ENCODE results near the gene USP48. TPM values are rescaled to one million over a fixed set of nuclear protein-coding genes. Genes with fewer than 3 reads are reported as not detected.
"Not testable (repeated sequence)": the region's sequence is repeated elsewhere in the genome, so short reads cannot be mapped to it uniquely, and the experiment has no call there.

USP48 gene
- total RNA-seq, 1 donor from 2014 or later: 93.8 TPM

- no peak for DNase-seq (ENCODE audit: low spot score)
These were observed 145.4 kb downstream of the USP48 start for GRCh38 chr1:21637514-21637913.

DNA sequence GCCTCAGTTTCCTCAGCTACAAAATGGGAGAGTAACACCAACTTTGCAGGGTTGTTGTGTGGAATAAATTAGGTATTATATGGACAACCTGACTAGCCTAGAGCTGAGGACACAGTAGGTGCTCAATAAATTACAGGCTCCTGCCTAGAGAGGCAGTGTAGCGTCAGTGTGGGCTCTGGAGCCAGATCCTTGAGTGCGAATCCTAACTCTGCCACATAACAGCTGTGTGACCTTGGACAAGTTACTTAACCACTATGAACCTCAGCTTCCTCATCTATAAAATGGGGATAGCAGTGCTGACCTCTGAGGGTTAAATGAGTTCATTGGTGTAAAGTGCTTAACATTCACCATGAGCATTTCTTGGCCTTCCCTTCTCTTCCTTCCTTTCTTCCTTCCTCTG, 146.9 kb downstream of the USP48 start:
- no peak for DNase-seq (ENCODE audit: low spot score)

- no peak for DNase-seq (ENCODE audit: low spot score)
These were observed 148.0 kb downstream of the USP48 start for GRCh38 chr1:21634806-21635535.

- DNase-seq (ENCODE audit: low spot score): no peak
These were observed 148.8 kb downstream of the USP48 start for GRCh38 chr1:21633992-21634805.

DNA sequence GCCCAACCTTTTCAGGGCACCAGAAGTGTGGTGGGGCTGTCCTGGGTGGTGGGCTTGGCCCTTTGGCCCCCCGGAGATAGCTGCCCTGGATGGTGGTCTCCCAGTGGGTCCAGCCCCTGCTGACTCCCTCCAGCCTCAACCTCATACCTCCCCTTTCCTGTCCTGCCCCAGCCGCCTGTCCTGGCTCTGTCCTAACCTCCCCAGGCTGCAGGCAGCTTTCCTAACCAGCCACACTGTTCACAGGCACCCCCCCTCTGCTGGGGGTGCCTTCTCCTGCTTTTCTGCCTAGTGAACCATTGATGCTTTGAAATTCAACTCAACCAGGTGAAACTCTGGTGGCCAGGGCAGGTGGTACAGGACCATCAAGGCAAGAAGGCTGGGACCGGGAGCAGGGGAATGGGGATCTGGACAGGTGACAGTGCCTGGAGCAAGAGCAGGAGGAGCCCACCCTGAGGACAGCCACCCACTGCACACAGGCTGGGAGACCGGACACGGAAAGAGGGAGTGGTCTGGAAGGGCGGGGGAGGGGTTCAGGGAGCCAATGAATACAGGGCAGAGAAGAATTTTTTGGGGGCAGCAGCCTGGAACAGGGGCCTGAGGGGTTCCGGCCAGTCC, 149.7 kb downstream of the USP48 start:
- DNase-seq (ENCODE audit: low spot score): no peak

DNA sequence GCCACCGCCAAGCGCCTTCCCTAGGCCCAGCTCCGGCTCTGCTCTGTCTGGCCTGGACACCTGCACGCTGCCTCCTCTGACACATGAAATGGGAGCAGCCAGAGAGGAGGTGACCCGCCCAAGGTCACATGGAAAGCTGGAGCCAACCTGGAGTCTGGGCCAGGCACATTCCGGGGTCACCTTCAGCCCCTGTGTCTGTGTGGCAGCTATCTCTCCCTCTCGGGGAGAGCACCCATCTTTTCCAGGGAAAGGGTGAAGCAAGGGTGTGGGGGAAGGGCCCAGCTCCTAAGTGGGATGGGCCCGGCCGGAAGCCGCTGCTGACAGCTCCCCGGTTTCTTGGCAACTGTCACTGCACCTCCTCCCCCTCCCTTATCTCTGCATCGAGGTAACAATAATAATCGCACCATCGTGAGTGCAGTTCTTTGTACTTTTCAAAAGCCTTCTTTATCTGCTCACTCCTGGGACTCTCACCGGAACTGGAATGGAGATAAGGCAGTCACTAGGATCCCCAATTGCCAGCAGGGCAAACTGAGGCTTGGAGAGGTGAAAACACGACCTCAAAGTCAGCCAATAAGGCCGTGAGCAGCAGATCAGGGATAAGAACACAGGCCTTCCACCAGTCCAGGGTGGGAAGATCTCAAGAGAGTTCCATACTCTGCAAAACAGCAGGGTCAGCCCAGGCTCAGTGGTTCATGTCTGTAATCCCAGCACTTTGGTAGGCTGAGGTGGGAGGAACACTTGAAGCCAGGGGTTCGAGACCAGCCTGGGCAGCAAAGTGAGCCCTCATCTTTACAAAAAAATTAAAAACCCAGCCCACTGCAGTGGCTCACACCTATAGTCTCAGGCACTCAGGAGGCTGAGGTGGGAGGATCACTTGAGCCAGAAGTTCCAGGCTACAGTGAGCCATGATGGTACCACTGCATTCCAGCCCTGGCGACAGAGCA, 150.7 kb downstream of the USP48 start:
- DNase-seq (ENCODE audit: low spot score): no peak

GRCh38 chr1:21631590-21631943, 151.4 kb downstream of the USP48 start:
- not testable (repeated sequence) for DNase-seq (ENCODE audit: low spot score)

DNA sequence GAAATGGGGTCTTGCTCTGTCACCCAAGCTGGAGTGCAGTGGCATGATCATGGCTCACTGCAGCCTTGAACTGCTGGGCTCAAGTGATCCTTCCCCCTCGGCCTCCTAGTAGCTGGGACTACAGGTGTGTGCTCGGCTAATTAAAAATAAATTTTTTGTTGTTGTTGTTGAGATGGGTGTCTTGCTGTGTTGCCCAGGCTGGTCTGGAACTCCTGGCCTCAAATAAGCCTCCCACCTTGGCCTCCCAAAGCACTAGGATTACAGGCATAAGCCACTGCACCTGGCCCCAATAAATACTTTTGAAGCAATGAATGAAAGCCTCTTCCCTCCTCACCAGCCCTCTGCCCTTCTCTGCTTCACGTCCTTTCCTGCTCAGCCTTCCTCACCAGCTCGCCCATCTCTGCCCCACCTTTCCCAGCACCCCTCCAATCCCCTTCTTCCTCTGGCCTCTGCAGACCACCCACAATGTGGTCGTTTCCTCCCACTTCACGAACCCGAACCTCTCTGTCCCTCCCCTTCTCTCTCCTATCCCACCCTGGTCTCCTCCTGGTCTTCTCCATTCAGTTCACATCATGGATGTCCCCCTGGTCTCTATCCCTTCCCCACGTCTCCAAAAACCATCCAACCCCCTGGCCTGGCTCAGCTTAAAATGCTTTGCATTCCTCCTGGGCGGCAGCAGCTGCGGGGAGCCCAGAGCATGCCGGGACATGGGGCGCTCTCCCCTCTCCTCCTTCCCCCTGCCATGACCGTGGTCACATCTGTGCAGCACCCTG, 152.2 kb downstream of the USP48 start:
- no peak for DNase-seq (ENCODE audit: low spot score)

DNA sequence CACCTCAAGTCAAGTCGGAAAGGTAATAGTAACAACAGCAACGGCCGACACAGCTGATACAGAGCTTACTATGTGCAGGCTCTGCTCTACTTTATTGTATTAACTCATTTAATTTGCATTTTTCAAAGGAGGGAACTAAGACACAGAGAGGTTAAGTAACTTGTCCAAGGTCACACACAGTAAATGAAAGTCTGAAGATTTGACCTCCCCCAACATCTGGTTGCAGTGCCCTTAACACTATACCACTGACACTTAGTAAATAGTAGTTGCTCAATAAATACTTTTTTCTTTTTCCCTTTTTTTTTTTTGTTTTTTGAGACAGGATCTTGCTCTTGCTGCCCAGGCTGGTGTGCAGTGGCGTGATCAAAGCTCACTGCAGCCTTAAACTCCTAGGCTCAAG, 153.0 kb downstream of the USP48 start:
- DNase-seq (ENCODE audit: low spot score): no peak

DNA sequence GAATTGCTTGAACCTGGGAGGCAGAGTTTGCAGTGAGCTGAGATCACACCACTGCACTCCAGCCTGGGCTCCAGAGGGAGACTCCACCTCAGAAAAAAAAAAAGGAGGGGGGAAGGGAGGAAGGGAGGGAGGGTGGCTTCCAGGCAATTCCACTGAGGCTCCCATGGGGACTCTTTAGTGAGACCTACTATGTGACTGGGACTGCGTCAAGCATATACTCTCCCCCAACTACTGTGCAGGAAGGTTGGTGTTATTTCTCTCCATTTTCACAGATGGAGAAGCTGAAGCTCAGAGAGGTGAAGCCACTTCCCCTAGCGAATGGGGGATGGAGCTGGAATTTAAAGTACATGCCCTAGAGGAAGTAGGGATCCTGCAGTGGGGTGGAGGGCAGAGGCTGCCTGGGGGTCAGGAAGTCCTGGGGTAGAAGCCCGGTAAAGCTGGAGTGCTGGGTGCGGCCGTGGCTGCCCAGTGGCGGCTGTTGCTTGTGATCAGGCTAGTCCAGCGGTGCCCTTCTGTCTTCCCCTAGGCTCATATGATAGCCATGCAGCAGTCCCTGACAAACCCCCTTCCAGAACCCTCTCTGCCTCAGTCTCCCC, 154.1 kb downstream of the USP48 start:
- DNase-seq (ENCODE audit: low spot score): no peak

Other genes starting within 250 kb of the USP48 start
- 47.0 TPM for gene RAP1GAP, start 113.8 kb downstream of the USP48 start, total RNA-seq
- gene LDLRAD2, start 29.1 kb upstream of the USP48 start, total RNA-seq: 1.1 TPM
- 298 TPM for gene HSPG2, start 154.2 kb upstream of the USP48 start, total RNA-seq
- gene CELA3B, start 193.9 kb upstream of the USP48 start, total RNA-seq: not detected
- not detected for gene CELA3A, start 218.5 kb upstream of the USP48 start, total RNA-seq

Data from ureter (tissue), 1 donor.